Neural progenitor cell (in vitro differentiated cells): Measurements from ENCODE around the gene MGAM2.

Experiments used
- EZH2 ChIP-seq: fragments of 200-600 bp; sonication (generic); IDR thresholded peaks from 2 replicates; pipeline ENCODE4 v1.6.1; 2017; ENCODE audit warnings: antibody characterized with exemption, mild to moderate bottlenecking, moderate library complexity
- EZH2phosphoT487 ChIP-seq: fragments of 200-600 bp; sonication (generic); IDR thresholded peaks from 2 replicates; pipeline ENCODE4 v1.6.1; 2017; ENCODE audit warnings: antibody characterized with exemption
- TF ChIP-seq, protein P1 (sequence below): fragments of 200-600 bp; sonication (generic); IDR thresholded peaks from 2 replicates; pipeline ENCODE4 v1.5.1; 2017; ENCODE audit warnings: antibody characterized with exemption, mild to moderate bottlenecking

- TF ChIP-seq, protein P1, sequence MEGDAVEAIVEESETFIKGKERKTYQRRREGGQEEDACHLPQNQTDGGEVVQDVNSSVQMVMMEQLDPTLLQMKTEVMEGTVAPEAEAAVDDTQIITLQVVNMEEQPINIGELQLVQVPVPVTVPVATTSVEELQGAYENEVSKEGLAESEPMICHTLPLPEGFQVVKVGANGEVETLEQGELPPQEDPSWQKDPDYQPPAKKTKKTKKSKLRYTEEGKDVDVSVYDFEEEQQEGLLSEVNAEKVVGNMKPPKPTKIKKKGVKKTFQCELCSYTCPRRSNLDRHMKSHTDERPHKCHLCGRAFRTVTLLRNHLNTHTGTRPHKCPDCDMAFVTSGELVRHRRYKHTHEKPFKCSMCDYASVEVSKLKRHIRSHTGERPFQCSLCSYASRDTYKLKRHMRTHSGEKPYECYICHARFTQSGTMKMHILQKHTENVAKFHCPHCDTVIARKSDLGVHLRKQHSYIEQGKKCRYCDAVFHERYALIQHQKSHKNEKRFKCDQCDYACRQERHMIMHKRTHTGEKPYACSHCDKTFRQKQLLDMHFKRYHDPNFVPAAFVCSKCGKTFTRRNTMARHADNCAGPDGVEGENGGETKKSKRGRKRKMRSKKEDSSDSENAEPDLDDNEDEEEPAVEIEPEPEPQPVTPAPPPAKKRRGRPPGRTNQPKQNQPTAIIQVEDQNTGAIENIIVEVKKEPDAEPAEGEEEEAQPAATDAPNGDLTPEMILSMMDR: no peak
- TF ChIP-seq EZH2phosphoT487 (no peak), EZH2 (no peak)
Observed at GRCh38 chr7:142152076-142152475, 40.6 kb downstream of the MGAM2 start.
